K562 (cell line): ENCODE results near the gene CHAD. TPM values are rescaled to one million over a fixed set of nuclear protein-coding genes. Genes with fewer than 3 reads are reported as not detected.
A peak's percentile ranks its signal among the peaks of the same experiment; 100 is the strongest.

Experiments
- CBX5 ChIP-seq: IDR thresholded peaks from 2 replicates; pipeline ENCODE4 v1.6.1; 2014; ENCODE audit warnings: low read depth, borderline replicate concordance
- DNMT1 ChIP-seq: fragments of 450-650 bp; IDR thresholded peaks from 2 replicates; pipeline ENCODE4 v1.6.1; 2016; ENCODE audit warnings: antibody characterized with exemption, mild to moderate bottlenecking
- FOXK1 ChIP-seq: sonication (generic); formaldehyde crosslinking; IDR thresholded peaks from 2 replicates; pipeline ENCODE4 v1.8.0; 2022; ENCODE audit warnings: missing genetic modification reagents, mild to moderate bottlenecking, borderline replicate concordance
- GTF2F1 ChIP-seq: IDR thresholded peaks from 2 replicates; pipeline ENCODE4 v1.6.1; 2011; ENCODE audit warnings: low read depth, low read length, improper control_type of control experiment
- HNRNPK ChIP-seq: fragments of 200-400 bp; formaldehyde crosslinking; IDR thresholded peaks from one replicate; pipeline ENCODE4 v1.6.1; 2018; ENCODE audit warnings: mild to moderate bottlenecking, low read depth, low read length; ENCODE audit not compliant: poor library complexity, severe bottlenecking
- KDM1A ChIP-seq, 2 experiments: fragments of 450-650 bp; IDR thresholded peaks; 2 replicates each; pipeline ENCODE4 v1.6.1; 2016; ENCODE audit warnings: mild to moderate bottlenecking in 2 of 2
- KLF16 ChIP-seq: IDR thresholded peaks from 2 replicates; pipeline ENCODE4 v1.6.1; 2016; ENCODE audit warnings: antibody characterized with exemption
- RAD51 ChIP-seq: fragments of 450-650 bp; IDR thresholded peaks from 2 replicates; pipeline ENCODE4 v1.7.1; 2016; ENCODE audit warnings: low read depth, mild to moderate bottlenecking, borderline replicate concordance
- SMAD4 ChIP-seq: fragments of 250-450 bp; sonication (Bioruptor Pico); conservative IDR thresholded peaks from 2 replicates; pipeline ENCODE4 v1.8.0; 2021; ENCODE audit warnings: inconsistent platforms, mild to moderate bottlenecking, moderate library complexity
- TAL1 ChIP-seq: fragments of 450-650 bp; IDR thresholded peaks from 2 replicates; pipeline ENCODE4 v1.6.1; 2016; ENCODE audit warnings: mild to moderate bottlenecking
- ZFX ChIP-seq: sonication (generic); formaldehyde crosslinking; IDR thresholded peaks from 2 replicates; pipeline ENCODE4 v1.8.0; 2022; ENCODE audit warnings: mild to moderate bottlenecking, missing genetic modification reagents, moderate library complexity
- ZNF253 ChIP-seq: fragments of 250-450 bp; sonication (Bioruptor Pico); conservative IDR thresholded peaks from 2 replicates; pipeline ENCODE4 v1.6.1; 2021; ENCODE audit warnings: mild to moderate bottlenecking
- ZNF274 ChIP-seq: IDR thresholded peaks from 2 replicates; pipeline ENCODE4 v1.6.1; 2011; ENCODE audit warnings: low read depth, mild to moderate bottlenecking, low read length, moderate library complexity, borderline replicate concordance
- ZNF318 ChIP-seq, 2 experiments: fragments of 450-650 bp; IDR thresholded peaks; 2 replicates each; pipeline ENCODE4 v1.6.1; 2016; ENCODE audit warnings: mild to moderate bottlenecking in 2 of 2, borderline replicate concordance in 1 of 2, low read depth in 1 of 2, moderate library complexity in 1 of 2
- ZNF445 ChIP-seq: fragments of 250-450 bp; sonication (Bioruptor Pico); IDR thresholded peaks from 2 replicates; pipeline ENCODE4 v1.4.0; 2020; ENCODE audit warnings: low read depth, mild to moderate bottlenecking, moderate library complexity
- ZNF780A ChIP-seq: fragments of 250-450 bp; sonication (Bioruptor Pico); IDR thresholded peaks from 2 replicates; pipeline ENCODE4 v1.5.0; 2021; ENCODE audit warnings: mild to moderate bottlenecking
- polyA plus RNA-seq, 8 experiments: library from polyadenylated mRNA; depleted of rRNA in 4 of 8; stranded (reverse) in 5 of 8; unstranded in 3 of 8; fragments of >200 nt; fragmentation: Nextera tagmentation in 2 of 8; fragmentation: Illumina TruSeq in 1 of 8; extraction: Ambion mirVana in 2 of 8; extraction: Trizol in 1 of 8; gene quantifications; 2 replicates each; pipeline versions ENCODE4 v1.2.1 to v1.2.3, GENCODE V29; 2011 to 2014; ENCODE audit warnings: inconsistent platforms in 1 of 8, missing spikeins in 1 of 8
- total RNA-seq, 7 experiments: library from RNA; depleted of rRNA in 6 of 7; stranded (reverse); fragments of >200 nt in 6 of 7; fragmentation: Illumina TruSeq in 2 of 7; extraction: Trizol in 2 of 7; gene quantifications; 2 replicates each; pipeline versions ENCODE4 v1.2.1 to v1.2.3, GENCODE V29; 2011 to 2021; ENCODE audit warnings: low replicate concordance in 1 of 7
- TF ChIP-seq, protein P1 (sequence below): sonication (generic); formaldehyde crosslinking; IDR thresholded peaks from 2 replicates; pipeline ENCODE4 v1.8.0; 2022; ENCODE audit warnings: mild to moderate bottlenecking, missing genetic modification reagents
- TF ChIP-seq, protein P2 (sequence below): fragments of 200-400 bp; formaldehyde crosslinking; IDR thresholded peaks from 2 replicates; pipeline ENCODE4 v1.6.1; 2017; ENCODE audit warnings: mild to moderate bottlenecking, low read depth, low read length, moderate library complexity

The CHAD gene
- total and polyA plus RNA-seq, 9 of the 15 experiments (the other 6 are each of a cell fraction or from before 2014, with no cell fraction given), result not detected

DNA sequence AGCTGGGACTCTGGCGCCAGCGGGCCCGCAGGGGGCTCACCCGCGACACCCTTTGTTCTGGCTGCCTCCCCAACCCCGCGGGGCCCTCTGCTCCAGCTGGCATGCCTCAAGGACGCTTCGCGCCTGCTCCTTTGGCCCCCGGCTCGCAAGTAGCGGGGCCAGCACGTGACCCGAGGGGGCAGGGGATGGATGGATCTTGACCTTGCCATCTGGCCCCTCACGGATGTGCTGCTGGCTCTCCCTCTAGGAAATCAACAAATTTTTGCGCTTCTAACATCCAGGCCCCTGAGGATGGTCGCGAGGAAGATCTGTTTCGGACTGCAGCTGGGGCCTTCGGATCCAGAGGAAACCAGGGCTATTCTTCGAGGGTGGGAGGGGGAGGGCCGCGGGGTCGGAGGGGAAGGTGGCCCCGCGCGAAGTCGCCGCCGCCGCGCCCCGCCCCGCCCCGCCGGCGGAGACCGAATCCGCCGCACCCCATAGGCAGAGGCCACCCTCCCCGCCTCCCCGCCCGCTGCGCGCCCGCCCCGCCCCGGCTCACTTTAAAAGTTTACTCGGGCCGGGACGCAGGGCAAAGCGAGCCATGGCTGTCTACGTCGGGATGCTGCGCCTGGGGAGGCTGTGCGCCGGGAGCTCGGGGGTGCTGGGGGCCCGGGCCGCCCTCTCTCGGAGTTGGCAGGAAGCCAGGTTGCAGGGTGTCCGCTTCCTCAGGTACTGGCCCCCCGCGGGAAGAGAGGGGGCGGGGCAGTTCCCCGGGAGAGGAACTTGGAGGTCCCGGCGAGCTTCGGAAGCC lies 42.8 kb downstream of the CHAD start, which contains the start of gene ACSF2 (continued):
- TF ChIP-seq SMAD4 (no peak), ZNF445 (no peak), CBX5 (no peak), HNRNPK (no peak), FOXK1 (CRISPR knock-in tag) (no peak), DNMT1 (no peak), ZNF780A (CRISPR knock-in tag) (no peak), ZNF274 (no peak), RAD51 (peak; percentile 61; the same call in 1 of the 2 replicates), GTF2F1 (no peak), ZNF318 (IDR thresholded peaks at IDR 0.05; ENCODE audit: borderline replicate concordance in 1 of 2, low read depth in 1 of 2) (no peak), ZNF253 (no peak), KDM1A (IDR thresholded peaks at IDR 0.05) (no peak), KLF16 (no peak), TAL1 (no peak), ZFX (CRISPR knock-in tag) (no peak; the same call in 1 of the 2 replicates)
- TF ChIP-seq, protein P1, sequence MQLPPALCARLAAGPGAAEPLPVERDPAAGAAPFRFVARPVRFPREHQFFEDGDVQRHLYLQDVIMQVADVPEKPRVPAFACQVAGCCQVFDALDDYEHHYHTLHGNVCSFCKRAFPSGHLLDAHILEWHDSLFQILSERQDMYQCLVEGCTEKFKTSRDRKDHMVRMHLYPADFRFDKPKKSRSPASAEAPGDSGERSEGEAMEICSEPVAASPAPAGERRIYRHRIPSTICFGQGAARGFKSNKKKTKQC (CRISPR knock-in tag), result no peak
- TF ChIP-seq, protein P2, sequence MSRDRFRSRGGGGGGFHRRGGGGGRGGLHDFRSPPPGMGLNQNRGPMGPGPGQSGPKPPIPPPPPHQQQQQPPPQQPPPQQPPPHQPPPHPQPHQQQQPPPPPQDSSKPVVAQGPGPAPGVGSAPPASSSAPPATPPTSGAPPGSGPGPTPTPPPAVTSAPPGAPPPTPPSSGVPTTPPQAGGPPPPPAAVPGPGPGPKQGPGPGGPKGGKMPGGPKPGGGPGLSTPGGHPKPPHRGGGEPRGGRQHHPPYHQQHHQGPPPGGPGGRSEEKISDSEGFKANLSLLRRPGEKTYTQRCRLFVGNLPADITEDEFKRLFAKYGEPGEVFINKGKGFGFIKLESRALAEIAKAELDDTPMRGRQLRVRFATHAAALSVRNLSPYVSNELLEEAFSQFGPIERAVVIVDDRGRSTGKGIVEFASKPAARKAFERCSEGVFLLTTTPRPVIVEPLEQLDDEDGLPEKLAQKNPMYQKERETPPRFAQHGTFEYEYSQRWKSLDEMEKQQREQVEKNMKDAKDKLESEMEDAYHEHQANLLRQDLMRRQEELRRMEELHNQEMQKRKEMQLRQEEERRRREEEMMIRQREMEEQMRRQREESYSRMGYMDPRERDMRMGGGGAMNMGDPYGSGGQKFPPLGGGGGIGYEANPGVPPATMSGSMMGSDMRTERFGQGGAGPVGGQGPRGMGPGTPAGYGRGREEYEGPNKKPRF, result no peak
